Body of pancreas (tissue), 4 donors: ENCODE data around the gene SUPT5H. TPM values are rescaled to one million over a fixed set of nuclear protein-coding genes. Genes with fewer than 3 reads are reported as not detected.
A peak's percentile ranks its signal among the peaks of the same experiment; 100 is the strongest.

Experiments
- ATAC-seq: fragments of 150-250 bp; one replicate; pipeline ENCODE4 v1.9.1; 2016
- DNase-seq, 4 donors: peaks; one replicate each; pipeline ENCODE4 v3.0.0-alpha.2; 2019
- H3K27ac ChIP-seq, 4 donors: fragments of 200-600 bp; sonication (generic); 1 replicate in 3 of 4; 2 replicates in 1 of 4; pipeline versions ENCODE4 v1.5.1 to v1.6.1; 2016 to 2019; ENCODE audit warnings: mild to moderate bottlenecking in 1 of 4, mixed read lengths in 1 of 4, moderate library complexity in 1 of 4
- H3K27me3 ChIP-seq, 2 donors: fragments of 200-600 bp; sonication (generic); one replicate each; pipeline ENCODE4 v1.6.0; 2016; ENCODE audit warnings: mild to moderate bottlenecking in 1 of 2
- H3K36me3 ChIP-seq, 2 donors: fragments of 200-600 bp; sonication (generic); replicated peaks in 1 of 2; 2 replicates each; pipeline ENCODE4 v1.5.1; 2016; ENCODE audit warnings: low read depth in 2 of 2; ENCODE audit not compliant: insufficient read depth in 1 of 2
- H3K4me1 ChIP-seq: fragments of 200-600 bp; sonication (generic); one replicate; pipeline ENCODE4 v1.6.0; 2016
- H3K4me3 ChIP-seq, 2 donors: fragments of 200-600 bp; sonication (generic); 1 replicate in 1 of 2; 2 replicates in 1 of 2; pipeline ENCODE4 v1.5.1; 2016 to 2019
- H3K9me3 ChIP-seq, 3 donors: fragments of 200-600 bp; sonication (generic); 1 replicate in 2 of 3; 2 replicates in 1 of 3; pipeline ENCODE4 v1.5.1; 2016
- CTCF ChIP-seq, 7 experiments: fragments of 450-650 bp in 4 of 7; fragments of 200-600 bp in 3 of 7; sonication (generic) in 3 of 7; IDR thresholded peaks; one replicate each; pipeline ENCODE4 v1.5.1; 2016 to 2019; ENCODE audit warnings: antibody characterized with exemption in 7 of 7
- POLR2A ChIP-seq, 3 donors: fragments of 450-650 bp; IDR thresholded peaks; one replicate each; pipeline ENCODE4 v1.6.1; 2016; ENCODE audit warnings: antibody characterized with exemption in 3 of 3, mild to moderate bottlenecking in 2 of 3
- WGBS, 2 donors: methylation state at CpG; one replicate each; pipeline ENCODE4 v1.1.5; 2017; 5-methylcytosine and 5-hydroxymethylcytosine counted together
- intact Hi-C: fragments of 100-400 bp; cut with DNase I; formaldehyde crosslinking; loops from one replicate; pipeline ENCODE4 v1.15.1; 2023
- total RNA-seq, 2 donors: library from RNA; depleted of rRNA; stranded (reverse); fragments of >200 nt; gene quantifications; one replicate each; pipeline ENCODE4 v1.1.0, GENCODE V29; 2016

SUPT5H gene
- total RNA-seq, 2 donors from 2014 or later, result 82.0 to 90.3 TPM

- no peaks in the 10 kb centered on the region for H3K9me3 ChIP-seq
- H3K36me3 ChIP-seq, result no peaks in the 10 kb centered on the region
- H3K4me1 ChIP-seq, result peaks cover 57% of the 10 kb centered on the region
- H3K4me3 ChIP-seq, result peak overlapping the region; percentile 64 to 94
- no peak for ATAC-seq
- no peak for DNase-seq
- peak overlapping the region; percentile 92 to 98 (median 96) for H3K27ac ChIP-seq
- TF ChIP-seq POLR2A (IDR thresholded peaks at IDR 0.05), result no peak
- TF ChIP-seq CTCF (IDR thresholded peaks at IDR 0.05), result no peak
- WGBS, 2 donors, result 0% methylated on average over 14 of the region's 14 CpGs; no CpG with 5 or more reads in 1 of the 2 donors
- intact Hi-C loops, result no loop called here
- H3K27me3 ChIP-seq, result no peaks in the 10 kb centered on the region
Observed at GRCh38 chr19:39407410-39407659, 38.0 kb upstream of the SUPT5H start.

DNA sequence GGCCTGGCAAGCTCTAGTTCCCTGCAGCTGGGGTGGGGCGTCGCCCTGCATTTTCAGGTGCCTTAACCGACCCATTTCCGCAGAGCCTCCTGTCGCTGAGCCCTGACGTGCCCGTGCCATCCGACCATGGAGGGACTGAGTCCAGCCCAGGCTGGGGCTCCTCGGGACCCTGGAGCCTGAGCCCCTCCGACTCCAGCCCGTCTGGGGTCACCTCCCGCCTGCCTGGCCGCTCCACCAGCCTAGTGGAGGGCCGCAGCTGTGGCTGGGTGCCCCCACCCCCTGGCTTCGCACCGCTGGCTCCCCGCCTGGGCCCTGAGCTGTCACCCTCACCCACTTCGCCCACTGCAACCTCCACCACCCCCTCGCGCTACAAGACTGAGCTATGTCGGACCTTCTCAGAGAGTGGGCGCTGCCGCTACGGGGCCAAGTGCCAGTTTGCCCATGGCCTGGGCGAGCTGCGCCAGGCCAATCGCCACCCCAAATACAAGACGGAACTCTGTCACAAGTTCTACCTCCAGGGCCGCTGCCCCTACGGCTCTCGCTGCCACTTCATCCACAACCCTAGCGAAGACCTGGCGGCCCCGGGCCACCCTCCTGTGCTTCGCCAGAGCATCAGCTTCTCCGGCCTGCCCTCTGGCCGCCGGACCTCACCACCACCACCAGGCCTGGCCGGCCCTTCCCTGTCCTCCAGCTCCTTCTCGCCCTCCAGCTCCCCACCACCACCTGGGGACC is 37.6 kb upstream of the SUPT5H start:
- no peak for ATAC-seq

GRCh38 chr19:39408392-39409207 is 36.8 kb upstream of the SUPT5H start:
- ATAC-seq, result no peak
- intact Hi-C loops, result no loop called here
- no peak for TF ChIP-seq POLR2A (IDR thresholded peaks at IDR 0.05)
- TF ChIP-seq CTCF (IDR thresholded peaks at IDR 0.05), result no peak
- no peaks in the 10 kb centered on the region for H3K9me3 ChIP-seq
- peak; percentile 50 to 71 (median 60) for DNase-seq
- H3K4me3 ChIP-seq, result peak overlapping the region; percentile 64 to 94
- H3K36me3 ChIP-seq, result no peaks in the 10 kb centered on the region
- no peaks in the 10 kb centered on the region for H3K27me3 ChIP-seq
- H3K4me1 ChIP-seq, result peaks cover 59% of the 10 kb centered on the region
- 29 to 40% methylated on average over 10 to 20 of the region's 20 CpGs for WGBS, 2 donors
- H3K27ac ChIP-seq, result peak overlapping the region; percentile 92 to 98 (median 96)

More for the DNA sequence above, 37.6 kb upstream of the SUPT5H start:
- 6 to 25% methylated on average over 8 to 40 of the region's 40 CpGs for WGBS, 2 donors
- intact Hi-C loops, result no loop called here
- peak; percentile 54 to 73 (median 71) for DNase-seq
- H3K27ac ChIP-seq, result peak overlapping the region; percentile 92 to 98 (median 96)
- H3K36me3 ChIP-seq, result no peaks in the 10 kb centered on the region
- TF ChIP-seq CTCF (IDR thresholded peaks at IDR 0.05) (no peak), POLR2A (IDR thresholded peaks at IDR 0.05) (peak in 2 of 3 donors; percentile 27 to 36)
- peaks cover 59% of the 10 kb centered on the region for H3K4me1 ChIP-seq
- H3K4me3 ChIP-seq, result peak overlapping the region; percentile 64 to 94
- H3K9me3 ChIP-seq, result no peaks in the 10 kb centered on the region
- no peaks in the 10 kb centered on the region for H3K27me3 ChIP-seq

GRCh38 chr19:39409208-39410016 is 36.0 kb upstream of the SUPT5H start:
- DNase-seq, result peak; percentile 95 to 98 (median 96)
- no peaks in the 10 kb centered on the region for H3K36me3 ChIP-seq
- TF ChIP-seq POLR2A (IDR thresholded peaks at IDR 0.05), result peak; percentile 90 to 93 (median 91)
- peak in 1 of 7 experiments; percentile 9 for TF ChIP-seq CTCF (IDR thresholded peaks at IDR 0.05)
- 1 to 2% methylated on average over 25 to 49 of the region's 52 CpGs for WGBS, 2 donors
- intact Hi-C loops, result loop anchor here (10.0 kb wide), 1 partner anchor 65 kb away; the partner anchor contains the start of gene SAMD4B
- H3K27me3 ChIP-seq, result no peaks in the 10 kb centered on the region
- H3K27ac ChIP-seq, result peak overlapping the region; percentile 92 to 98 (median 96)
- H3K9me3 ChIP-seq, result no peaks in the 10 kb centered on the region
- peak overlapping the region; percentile 10 to 42 for H3K4me3 ChIP-seq
- peak; percentile 34 for ATAC-seq
- peaks cover 63% of the 10 kb centered on the region for H3K4me1 ChIP-seq
